ENCODE measurements around the gene FHAD1. TPM values are rescaled to one million over a fixed set of nuclear protein-coding genes. Genes with fewer than 3 reads are reported as not detected.
A peak's percentile ranks its signal among the peaks of the same experiment; 100 is the strongest.

The FHAD1 gene
- total RNA-seq, 1 donor from 2014 or later = not detected

DNA sequence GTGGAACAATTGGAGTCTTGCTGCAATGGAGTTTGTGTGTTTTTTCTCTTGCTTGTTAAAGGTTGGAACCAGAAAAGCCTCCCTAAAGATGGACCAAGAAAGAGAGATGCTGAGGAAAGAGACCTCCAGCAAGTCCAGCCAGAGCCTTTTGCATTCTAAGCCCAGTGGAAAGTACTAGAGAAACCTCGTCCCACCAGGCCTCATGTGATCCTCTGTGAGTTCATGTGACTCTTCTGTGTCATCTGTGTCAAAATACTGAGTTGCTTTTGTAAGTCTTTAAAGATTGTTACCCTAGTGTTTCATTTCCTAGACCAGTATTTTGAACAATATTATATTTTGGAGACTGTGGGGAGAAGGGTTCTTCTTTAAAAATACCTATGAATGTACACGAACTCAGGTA lies 150.2 kb downstream of the FHAD1 start:
- no peak overlapping the region for H3K4me3 ChIP-seq (ENCODE audit: low read depth, low read length)
- no peaks in the 10 kb centered on the region for H3K36me3 ChIP-seq (ENCODE audit: control insufficient read depth, insufficient read depth, low read length)
- TF ChIP-seq, protein P1, sequence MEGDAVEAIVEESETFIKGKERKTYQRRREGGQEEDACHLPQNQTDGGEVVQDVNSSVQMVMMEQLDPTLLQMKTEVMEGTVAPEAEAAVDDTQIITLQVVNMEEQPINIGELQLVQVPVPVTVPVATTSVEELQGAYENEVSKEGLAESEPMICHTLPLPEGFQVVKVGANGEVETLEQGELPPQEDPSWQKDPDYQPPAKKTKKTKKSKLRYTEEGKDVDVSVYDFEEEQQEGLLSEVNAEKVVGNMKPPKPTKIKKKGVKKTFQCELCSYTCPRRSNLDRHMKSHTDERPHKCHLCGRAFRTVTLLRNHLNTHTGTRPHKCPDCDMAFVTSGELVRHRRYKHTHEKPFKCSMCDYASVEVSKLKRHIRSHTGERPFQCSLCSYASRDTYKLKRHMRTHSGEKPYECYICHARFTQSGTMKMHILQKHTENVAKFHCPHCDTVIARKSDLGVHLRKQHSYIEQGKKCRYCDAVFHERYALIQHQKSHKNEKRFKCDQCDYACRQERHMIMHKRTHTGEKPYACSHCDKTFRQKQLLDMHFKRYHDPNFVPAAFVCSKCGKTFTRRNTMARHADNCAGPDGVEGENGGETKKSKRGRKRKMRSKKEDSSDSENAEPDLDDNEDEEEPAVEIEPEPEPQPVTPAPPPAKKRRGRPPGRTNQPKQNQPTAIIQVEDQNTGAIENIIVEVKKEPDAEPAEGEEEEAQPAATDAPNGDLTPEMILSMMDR (IDR thresholded peaks at IDR 0.05; ENCODE audit: insufficient read depth, low read length, severe bottlenecking) = no peak
- no peaks in the 10 kb centered on the region for H3K27me3 ChIP-seq (ENCODE audit: control insufficient read depth, insufficient read depth, low read length)
- FAIRE-seq = no peak
- no peak for DNase-seq (ENCODE audit: low read depth)

DNA sequence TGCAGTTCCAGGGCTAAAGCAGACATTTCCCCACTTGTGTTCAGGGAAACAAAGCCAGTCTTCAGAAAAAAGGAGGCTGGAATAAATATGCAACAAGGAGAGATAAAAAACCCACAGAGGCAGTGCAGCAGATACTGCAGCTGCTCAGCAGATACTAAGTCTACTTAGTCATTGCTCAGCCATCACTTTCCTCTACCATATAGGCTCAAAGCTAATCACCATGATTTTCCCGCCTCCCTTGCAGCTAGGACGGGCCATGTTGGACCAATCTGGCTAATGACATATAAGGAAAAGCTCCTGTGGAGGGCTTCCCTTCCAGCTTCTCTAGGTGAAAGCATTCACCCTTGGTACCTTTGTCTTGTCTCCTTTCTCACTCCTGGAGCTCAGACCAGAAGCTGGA lies 152.7 kb downstream of the FHAD1 start:
- DNase-seq (ENCODE audit: low read depth) (no peak), FAIRE-seq (no peak)
- TF ChIP-seq, protein P1 (IDR thresholded peaks at IDR 0.05; ENCODE audit: insufficient read depth, low read length, severe bottlenecking) = no peak
- no peaks in the 10 kb centered on the region for H3K36me3 ChIP-seq (ENCODE audit: control insufficient read depth, insufficient read depth, low read length)
- no peak overlapping the region for H3K4me3 ChIP-seq (ENCODE audit: low read depth, low read length)
- H3K27me3 ChIP-seq (ENCODE audit: control insufficient read depth, insufficient read depth, low read length) = no peaks in the 10 kb centered on the region

DNA sequence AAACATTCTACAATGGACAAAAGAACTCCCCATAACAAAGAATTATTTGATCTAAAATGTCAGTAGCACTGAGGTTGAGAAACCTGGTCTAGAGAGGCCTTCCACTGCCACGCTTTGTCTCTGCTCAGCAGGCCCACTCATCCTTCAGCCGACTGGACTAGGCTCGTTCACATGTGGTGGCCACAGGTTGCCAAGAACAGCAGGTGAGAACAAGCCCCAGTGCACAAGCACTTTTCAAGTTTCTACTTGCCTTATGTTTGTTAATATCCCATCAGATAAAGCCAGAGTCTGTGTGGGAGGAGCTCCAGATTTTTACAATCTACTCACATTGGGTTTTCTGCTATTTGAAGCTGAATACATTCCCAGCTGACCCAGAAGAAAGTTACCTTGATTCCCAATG lies 153.6 kb downstream of the FHAD1 start:
- no peaks in the 10 kb centered on the region for H3K36me3 ChIP-seq (ENCODE audit: control insufficient read depth, insufficient read depth, low read length)
- H3K27me3 ChIP-seq (ENCODE audit: control insufficient read depth, insufficient read depth, low read length) = no peaks in the 10 kb centered on the region
- TF ChIP-seq, protein P1 (IDR thresholded peaks at IDR 0.05; ENCODE audit: insufficient read depth, low read length, severe bottlenecking) = no peak
- peak; percentile 99 for FAIRE-seq
- H3K4me3 ChIP-seq (ENCODE audit: low read depth, low read length) = no peak overlapping the region
- DNase-seq (ENCODE audit: low read depth) = peak; percentile 99

DNA sequence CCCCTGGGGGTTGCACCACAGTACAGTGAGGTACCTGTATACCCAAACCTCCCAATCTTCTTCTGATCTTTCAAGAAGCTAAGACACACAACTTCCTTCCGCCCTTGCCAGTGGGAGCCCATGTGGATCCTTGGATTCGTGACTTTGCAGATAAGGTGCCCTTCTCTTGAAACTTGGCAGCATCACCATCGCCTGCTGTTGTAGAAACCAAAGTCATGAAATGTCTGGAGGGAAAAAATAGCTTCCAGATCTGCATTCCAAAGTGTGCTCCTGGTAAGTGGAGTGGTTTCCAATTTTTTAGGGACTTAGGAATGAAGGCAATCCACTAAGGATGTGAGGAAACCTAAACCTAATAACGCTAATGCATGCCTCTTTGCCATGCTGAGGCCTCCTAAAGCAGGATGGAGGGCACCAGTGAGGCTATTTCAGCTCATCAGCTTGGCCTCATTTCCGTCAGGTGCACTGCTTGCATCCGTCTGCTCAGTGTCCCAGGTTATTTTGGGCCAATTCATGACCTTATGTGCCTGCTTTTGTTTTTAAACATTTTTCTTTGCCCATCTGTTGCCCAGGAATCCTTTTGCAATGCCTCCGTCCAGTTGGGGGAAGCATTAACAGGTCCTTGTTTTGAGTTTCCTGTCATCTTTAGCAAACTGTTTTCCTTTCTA lies 154.5 kb downstream of the FHAD1 start:
- FAIRE-seq (no peak), DNase-seq (ENCODE audit: low read depth) (no peak)
- TF ChIP-seq, protein P1 (IDR thresholded peaks at IDR 0.05; ENCODE audit: insufficient read depth, low read length, severe bottlenecking) = no peak
- no peak overlapping the region for H3K4me3 ChIP-seq (ENCODE audit: low read depth, low read length)
- H3K27me3 ChIP-seq (ENCODE audit: control insufficient read depth, insufficient read depth, low read length) = no peaks in the 10 kb centered on the region
- H3K36me3 ChIP-seq (ENCODE audit: control insufficient read depth, insufficient read depth, low read length) = no peaks in the 10 kb centered on the region

DNA sequence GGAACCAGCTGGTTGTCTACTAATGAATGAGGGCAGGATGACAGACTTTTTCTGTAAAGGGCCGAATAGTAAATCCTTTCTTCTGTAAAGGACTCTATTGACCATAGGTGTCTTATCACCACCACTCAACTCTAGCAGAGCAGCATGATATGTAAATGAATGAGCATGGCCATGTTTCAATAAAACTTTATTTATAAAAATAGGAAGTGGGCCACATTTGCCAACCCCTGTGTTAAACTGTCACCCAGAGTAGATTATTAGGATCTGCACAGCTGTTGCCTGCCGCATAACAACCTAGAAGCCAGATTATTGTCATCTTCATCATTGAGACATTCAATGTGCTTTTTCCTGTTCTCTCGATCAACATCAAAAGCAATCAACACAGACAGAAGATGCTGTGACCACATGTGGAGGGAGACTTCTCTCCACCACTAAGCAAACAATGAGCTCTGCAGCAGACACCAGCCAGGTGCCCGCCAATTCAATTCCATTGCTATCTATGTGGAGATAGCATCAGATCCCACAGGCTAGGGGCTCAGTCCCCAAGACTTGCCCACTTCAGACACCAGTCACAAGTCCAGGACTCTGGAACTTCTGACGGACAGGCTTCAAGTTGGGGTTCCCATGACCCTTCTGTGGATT lies 155.9 kb downstream of the FHAD1 start:
- H3K27me3 ChIP-seq (ENCODE audit: control insufficient read depth, insufficient read depth, low read length) = no peaks in the 10 kb centered on the region
- no peak for FAIRE-seq
- no peak overlapping the region for H3K4me3 ChIP-seq (ENCODE audit: low read depth, low read length)
- DNase-seq (ENCODE audit: low read depth) = no peak
- no peaks in the 10 kb centered on the region for H3K36me3 ChIP-seq (ENCODE audit: control insufficient read depth, insufficient read depth, low read length)
- TF ChIP-seq, protein P1 (IDR thresholded peaks at IDR 0.05; ENCODE audit: insufficient read depth, low read length, severe bottlenecking) = no peak

All from bronchial epithelial cell (primary cell).